HG03432 (cell line): ENCODE results near the gene DGKI.

Experiments
- ATAC-seq: cut with Tn5 transposase; IDR thresholded peaks from one replicate; pipeline ENCODE4 v1.9.1; 2021; ENCODE audit warnings: mild to moderate bottlenecking, moderate library complexity; ENCODE audit not compliant: unreplicated experiment

Gene DGKI

DNA sequence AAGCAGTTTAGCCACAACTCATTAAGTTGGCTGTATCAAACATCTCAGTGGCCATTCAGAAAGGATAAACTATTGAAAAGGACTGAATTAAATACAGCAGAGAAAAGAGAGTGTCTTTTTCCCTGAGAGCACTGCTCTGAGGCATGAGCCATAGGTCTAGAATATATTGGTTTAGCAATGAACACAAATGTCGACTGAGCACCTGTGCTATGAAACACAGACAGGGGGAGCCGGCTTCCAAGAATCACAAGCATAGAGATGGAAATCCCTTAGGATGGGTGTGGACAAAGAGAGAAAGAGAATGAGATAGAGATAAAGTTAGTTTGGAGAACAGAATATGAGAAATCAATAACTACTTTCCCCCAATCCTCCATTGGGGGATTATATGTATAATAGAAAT, 54.8 kb downstream of the DGKI start:
- no peak for ATAC-seq

DNA sequence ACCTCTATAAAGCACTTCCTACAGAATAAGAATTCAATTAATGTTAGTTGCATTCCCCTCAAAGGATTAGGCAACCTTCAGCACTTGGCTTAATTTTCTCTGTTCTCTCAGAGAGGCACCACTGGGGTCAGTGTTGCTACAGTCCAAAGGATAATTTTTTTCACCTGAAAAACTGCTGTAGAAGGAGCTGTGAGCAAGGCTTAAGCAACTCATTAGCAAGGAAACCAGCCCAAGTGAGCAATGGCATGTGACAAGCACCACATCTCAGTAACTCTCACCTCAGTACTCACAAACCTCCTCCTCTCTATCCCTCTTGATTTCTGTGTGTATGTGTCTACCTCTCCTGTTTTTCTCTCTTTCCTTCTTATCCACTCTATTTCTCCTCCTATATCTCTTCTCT, 55.9 kb downstream of the DGKI start:
- no peak for ATAC-seq

DNA sequence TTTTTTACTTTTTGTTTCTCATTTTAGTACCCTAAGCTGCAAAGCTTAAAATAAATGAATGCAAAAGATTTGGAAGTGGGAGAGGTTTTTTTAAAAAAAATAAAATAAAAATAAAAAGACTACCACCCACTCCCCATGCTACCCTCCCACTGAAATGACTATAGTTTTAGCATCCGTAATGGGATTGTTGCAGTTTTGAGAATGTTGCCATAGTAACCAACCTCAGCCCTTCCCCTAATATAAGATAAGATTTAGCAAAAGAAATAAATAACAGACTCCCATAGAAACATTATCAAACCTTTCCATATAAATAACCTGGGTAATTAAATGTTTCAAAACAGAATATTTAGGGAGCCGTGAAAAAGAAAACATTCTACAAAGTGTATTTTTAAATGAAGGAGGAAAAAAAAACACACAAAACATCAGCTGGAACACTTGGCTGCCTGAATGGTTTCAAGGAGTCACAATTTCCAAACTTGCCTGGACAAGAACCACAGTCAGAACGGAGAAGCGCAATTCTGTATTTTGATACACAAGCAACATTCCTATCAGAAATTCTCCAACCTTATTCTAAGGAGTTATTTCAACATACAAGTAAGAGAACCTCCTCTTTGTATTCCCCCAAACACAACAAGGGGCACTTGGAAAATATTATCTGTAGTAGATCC, 57.4 kb downstream of the DGKI start:
- no peak for ATAC-seq

DNA sequence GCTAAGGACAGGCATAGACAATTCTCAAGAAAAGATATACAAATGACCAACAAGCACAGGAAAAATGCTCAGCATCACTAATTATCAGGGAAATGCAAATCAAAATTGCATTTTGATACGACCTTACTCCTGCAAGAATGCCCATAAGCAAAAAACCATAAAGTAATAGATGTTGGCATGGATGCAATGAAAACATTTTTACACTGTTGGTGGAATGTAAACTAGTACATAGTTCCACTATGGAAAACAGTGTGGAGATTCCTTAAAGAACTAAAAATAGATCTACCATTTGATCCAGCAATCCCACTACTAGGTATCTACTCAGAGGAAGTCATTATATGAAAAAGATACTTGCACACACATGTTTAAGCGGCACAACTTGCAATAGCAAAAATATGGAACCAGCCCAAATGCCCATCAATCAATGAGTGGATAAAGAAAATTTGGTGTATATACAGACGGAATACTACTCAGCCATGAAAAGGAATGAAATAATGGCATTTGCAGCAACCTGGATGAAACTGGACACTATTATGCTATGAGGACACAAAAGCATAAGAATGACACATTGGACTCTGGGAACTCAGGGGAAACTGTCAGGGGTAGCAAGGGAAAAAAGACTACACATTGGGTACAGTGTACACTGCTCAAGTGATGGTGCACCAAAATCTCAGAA, 59.3 kb downstream of the DGKI start:
- ATAC-seq, result no peak

DNA sequence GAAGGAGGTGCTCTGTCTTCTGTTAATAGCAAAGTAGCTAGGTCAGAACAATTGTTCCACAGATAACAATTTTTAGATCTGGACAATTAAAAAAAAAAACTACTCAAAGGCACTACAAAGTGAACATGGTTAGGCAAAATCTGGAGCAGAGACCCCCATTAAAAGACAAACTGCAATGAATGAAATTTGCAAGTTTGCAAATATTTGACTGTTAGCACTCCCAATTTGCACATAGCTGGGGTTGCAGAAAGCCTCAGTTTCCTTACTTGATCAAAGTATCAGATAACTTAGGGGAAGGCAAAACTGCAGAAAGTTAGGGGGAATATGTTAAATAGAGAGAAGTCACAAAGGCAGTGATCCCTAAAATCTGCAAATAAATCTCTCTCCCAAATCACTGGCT, 68.3 kb downstream of the DGKI start:
- no peak for ATAC-seq

DNA sequence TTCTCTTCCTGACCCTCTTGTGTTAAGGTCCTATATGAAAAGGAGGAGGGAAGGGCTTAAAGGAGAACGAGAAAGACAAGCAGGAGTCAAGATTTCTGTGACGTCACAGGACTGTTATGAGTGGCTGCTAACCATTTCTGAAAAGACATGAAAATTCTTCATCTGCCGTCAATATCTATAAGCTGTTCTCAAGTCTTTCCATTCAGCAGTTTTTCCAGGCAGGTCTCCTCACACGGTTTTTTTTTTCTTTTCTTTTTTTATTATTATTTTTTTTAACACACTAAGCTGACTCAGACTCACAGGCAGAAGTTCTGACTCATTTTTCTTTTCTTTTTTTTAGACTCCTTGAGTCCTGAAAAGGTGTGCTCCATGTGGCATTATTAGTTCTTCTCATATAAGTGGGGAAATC, 72.0 kb downstream of the DGKI start:
- no peak for ATAC-seq

DNA sequence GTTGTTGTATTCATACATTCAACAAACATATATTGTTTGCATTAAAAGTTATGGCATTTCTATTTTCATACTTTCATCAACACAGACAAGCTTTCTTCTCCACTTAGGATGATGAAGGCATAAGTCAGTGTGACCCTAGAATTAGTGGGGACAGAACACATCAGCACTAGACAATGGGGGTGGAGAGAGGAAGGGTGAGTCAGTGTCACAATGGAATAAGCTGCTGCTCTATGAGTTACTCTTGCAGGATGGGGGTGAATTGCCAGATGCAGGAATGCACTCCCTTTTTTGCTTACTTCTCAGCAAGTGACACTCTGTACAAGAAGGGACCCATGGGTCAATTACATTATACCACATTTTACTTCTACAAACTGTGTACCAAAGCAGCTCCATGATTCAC, 74.0 kb downstream of the DGKI start:
- no peak for ATAC-seq

DNA sequence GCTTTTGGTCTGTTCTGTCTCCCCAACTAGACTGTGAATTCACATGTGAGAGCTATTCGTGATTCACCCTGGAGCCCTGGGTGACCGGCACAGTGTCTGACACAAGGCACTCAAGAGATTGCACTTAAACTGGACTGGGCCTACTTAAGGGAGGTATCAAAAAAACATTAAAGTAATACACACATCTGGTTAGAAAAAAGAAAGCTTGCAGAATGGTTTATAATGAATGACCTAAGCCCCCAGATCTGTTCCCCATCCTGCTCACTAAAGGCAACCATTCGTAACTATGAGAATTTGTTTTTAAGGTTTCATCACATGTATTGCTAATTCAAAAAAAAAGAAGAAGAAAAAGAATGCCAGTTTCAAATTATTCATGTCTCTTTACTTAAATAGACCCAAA, 74.5 kb downstream of the DGKI start:
- ATAC-seq, result no peak

DNA sequence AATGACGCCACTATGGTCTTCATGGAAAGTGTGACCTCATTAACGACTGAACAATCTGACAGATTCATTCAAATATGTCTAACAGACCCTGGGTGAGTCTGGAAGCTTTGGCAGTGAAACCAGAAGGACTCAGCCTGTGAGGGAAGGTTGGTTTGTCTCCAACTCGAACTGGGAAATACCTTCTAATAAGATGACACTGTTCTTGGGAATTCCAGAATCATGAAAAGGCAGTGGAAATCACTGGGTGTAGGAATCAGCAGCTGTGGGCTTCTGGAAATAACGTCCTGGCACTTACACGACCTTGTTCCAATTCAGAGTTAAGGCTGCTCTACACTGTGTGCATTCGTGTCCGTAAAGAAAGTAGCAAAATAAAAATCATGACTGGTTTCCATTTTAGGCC, 75.1 kb downstream of the DGKI start:
- no peak for ATAC-seq

DNA sequence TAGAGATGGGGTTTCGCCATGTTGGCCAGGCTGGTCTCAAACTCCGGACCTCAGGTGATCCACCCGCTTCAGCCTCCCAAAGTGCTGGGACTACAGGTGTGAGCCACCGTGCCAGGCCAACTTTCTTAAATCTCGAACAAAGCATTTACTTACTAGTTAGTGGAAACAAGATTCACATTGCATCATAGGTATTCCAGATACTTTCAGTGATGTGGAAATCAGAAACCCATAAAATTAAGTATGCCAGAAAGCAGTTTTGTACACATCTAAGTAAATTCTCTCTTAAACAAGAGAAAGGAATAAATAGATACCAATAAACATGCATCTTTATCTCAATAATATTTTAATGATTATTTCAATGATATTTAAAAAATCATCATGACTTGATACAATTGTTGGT, 75.5 kb downstream of the DGKI start:
- ATAC-seq, result no peak

DNA sequence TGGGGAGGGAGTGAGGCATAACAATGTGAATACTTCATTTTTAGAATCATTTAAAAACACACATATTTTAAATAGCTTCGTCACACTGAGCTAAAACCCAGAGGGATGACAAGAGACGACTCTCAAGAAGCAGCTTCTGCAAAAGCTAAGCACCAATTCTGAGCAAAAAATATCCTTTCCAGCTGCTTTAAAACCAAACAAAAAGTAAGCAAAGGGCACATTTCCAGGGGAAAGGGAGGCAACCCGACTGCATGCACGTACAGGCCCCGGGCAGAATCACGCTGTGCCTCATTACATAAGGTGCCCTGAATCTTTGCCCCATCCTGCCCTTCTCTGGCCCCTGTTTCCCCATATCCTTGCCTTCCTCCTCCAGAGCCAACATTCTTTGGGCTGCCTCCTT, 78.4 kb downstream of the DGKI start:
- ATAC-seq, result no peak

DNA sequence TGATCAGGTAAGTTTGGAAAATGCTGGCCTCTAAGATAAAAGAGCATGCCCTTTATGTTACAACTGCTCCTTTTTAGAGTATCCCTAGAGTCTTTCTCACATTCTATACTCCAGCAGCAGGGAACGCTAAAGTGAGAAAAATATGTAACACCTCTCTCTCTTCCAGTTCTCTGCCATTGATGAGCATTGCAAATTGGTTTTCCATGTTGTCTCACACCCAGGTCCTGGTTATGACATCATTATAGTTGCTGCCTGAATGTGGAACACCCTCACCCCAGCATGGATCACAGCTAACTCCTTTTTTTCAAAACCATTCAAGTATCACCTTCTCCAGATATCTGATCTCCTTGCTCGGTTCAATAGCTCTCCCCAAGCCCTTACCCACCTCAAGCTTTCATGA, 84.4 kb downstream of the DGKI start:
- no peak for ATAC-seq

DNA sequence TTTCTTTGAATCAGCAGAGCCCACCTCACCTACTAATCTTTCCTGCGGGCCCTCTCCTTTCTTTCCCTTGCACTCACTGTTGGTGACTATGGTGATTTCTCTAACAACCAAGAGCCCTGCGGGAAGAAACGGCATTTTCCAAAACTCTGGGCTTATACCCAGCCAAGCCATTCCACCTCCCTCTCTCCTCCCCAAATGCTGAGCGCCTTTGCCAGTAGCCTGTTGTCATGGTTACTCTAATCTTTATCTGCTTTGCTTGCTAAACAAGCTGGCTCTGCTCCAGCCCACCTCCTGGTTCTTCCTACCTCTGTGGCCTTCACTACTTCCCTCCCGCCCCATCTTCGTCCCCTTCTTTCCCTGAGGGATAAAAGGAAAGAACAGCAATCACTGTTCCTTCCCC, 86.7 kb downstream of the DGKI start:
- ATAC-seq, result no peak

DNA sequence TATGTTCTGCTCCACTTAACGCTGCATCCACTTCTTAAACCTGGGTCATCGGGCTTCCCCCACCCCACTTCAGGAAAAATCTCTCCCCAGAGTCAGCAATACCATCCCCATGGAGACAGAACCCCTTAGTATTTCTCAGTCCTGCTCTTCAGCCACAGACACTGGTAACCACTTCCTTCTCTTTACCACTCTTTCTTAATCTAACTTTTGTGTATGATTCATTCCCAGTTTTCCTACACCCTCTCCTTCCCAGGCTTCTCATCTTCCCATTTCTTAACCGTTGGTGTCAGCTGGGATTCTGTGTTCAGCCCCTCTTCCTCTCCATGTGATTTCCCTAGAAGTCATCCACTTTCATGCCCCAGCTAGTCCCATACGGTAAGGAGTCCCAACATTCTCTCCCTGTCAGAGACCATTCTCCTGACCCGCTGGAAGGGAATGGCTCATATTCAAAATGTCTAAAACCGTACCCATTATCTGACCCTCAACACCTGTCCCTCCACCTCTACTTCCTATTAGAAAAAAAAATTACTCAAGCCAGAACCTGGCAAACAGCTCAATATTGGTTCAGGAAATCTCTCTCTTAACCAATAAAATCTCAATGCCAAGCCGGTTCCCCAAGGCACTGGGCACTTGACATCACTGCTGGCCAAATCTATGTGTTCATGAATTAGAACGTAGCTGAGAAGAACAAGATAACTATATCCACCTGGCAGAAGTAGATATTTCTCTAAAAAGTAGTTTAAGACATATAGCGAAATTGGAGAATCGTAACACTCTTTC, 89.4 kb downstream of the DGKI start:
- ATAC-seq, result no peak

DNA sequence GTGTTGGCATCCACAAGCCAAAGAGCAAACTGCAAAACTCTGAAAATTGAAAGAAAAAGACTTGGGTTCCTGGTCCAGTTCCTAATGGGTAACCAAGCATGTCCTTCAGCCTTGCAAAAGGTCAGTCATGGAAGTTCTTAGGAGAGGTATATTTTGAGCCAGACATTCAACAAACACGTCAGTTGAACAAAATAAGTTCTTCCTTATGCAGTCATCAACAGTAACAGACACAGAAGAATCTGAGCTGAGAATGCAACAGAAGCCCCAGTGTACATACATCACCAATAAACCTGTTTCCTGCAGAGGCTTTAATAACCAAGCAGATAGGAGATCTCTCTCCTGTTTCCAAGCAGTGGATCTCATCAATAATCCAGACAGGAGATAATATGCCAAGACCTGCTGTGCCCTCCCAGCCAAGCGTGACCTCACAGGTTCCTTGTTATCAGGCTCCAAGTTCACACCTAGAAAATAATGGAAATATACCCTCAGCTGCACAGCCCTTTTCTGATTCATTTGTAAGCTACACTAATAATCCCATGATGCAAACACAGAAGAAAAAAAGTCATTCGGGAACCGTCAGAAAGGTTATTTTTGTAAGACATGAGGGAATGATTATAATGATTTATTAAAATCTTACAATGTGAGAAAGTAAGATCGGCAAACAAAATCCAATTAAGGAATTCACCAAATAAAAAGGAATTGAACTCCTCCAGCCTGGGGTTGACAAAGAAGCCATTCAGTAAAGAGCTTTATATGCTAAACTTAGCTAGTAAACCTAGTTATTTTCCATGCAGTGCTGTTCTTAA, 90.7 kb downstream of the DGKI start:
- no peak for ATAC-seq

DNA sequence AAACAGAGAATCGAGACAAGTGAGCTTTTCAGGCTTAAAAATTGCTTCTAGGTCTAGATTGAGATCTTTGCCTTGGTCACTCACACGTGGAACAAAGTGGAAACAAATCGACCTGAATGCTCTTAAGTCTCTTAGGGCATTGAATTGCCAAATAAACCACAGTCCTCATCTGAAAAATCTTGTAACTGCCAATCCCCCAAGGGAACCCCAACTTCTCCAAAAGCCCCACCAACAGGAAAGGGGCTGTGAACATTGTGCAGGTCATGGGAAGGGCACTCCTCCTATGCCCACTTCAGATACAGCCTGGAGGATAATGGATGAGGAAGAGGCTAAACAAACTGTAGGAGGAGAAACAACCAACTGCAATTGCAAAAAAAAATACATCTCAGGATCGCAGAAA, 91.3 kb downstream of the DGKI start:
- no peak for ATAC-seq

DNA sequence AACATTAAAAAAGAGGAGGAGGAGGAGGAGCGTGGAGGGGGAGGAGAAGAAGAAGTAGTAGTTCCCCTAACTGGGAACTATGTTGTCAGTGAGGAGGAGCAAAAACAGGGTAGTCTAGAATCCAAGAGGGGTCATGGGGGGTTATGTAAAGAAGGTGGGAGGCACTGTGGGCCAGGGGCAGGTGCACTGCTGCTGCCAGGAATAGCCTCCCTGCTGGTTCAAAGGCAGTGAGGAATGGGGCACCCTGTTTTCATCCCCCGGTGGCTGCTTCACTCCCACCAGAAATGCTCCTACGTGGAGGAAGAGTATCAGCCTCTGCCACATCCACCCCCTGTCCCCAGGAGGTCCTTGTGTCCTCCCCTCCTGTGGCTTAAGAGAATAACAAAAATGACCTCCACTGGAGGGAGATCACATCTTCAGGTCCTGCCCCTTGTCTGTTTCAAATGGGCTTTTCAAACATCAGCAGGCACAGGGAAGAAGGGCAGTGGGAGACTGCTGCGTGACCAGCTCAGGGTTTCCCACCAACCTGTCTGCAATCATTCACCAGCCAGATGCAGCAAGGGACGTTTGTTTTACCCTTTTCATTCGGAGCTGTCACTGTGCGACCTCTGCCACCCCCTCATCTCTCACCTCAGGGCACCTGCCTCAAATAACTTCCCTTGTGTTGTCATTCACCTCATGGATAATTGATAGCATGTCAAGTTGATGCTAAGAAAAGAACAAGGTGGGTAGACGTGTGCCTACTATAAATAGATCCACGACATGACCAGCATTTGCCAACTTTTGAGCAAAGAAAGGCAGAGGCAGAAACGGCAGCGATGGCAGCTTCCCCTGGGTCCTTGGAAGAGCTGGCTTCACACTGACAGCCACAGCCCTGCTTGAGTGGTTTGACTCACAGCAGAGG, 92.6 kb downstream of the DGKI start:
- ATAC-seq, result no peak

DNA sequence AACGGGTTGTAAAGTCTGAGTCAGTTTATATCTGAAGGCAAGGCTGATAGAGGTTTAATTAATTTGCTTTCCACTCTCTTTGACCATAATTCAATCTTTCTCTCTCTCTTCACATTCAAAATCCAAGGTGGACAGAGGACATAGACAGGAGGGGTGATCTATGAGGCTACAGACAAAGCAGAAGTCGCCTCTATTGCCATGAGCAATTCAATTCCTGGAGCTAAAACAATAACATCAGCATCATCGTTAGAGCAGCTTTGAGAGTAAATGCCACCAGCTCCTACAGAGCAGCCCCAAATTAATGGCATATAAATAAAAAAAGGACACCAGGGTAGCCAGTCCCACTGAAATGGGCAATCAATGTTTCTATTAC, 93.2 kb downstream of the DGKI start:
- no peak for ATAC-seq

DNA sequence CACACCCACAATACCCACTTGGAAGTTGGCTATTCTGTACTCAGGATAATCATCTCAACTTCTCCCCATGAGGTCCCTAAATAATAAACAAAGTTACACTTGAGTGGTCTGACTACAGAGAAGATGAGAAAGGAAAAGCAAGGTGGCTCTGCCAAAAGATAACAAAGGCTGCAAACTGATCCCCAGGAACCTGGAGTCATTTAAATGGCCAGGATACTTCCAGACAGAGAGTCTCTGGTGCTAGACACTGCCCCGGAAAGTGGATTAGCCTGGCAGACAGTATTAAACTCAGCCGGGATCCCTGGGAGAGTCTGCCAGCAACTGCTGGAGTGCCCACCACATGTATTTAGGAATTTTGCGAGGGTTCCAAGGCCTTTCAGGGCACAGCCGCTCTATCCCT, 93.7 kb downstream of the DGKI start:
- no peak for ATAC-seq

DNA sequence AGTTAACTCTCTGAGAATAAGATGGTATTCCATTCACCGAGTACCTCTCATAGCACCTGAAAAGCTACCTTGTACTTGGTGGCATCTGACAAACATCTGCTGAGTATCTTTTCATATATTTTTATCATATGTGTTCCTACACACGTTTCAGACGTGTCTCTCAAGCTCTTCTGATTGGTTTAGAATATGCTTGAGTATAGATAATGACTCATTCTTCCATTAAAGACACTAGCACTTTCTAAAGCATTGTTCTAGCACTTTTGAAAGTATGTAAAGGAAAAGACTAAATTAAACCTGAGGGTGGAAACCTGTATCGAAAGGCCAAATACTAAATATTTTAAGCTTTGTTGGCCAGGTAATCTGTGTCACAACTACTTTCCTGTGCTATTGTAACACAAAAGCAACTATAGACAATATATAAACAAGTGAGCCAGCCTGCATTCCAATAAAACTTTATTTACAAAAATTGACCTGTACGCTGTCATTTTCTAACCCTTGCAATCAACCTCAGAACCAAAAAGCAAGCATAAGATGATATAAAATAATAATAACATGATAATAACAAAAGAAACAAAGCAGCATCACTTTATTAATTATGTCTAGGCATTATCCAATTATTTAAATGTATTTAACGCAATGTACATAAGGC, 95.3 kb downstream of the DGKI start:
- no peak for ATAC-seq
